ENCODE measurements around the gene TELO2.

TELO2 gene

DNA sequence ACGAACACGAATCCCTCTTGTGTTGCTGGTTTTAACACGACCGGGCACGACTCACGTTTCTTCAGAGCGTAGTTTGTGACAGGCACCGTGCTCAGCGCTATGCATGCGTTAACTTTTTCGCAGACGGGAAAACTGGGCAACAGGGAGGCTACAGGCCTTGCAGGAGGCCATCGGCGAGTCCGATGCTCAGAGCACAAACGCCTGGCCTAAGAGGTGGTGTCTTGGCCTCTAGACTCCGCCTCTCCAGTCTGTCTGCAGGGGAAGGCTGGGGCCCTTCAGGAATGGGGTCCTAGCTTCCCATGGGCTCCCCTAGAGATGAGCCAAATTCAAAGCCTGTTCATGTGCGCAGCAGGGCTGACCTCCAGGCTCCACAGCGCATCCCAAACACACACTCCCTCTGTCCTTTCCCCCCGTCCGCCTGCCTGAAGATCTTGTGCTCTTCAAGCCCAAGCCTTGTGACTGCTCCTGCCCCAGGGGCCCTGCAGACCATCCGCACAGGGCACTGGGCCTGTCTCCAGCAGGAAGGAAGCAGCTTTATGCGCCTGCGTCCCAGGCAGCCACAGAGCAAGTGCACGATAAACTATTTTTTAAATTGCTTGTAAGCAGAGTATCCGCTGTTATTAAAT, 21.5 kb upstream of the TELO2 start:
- no peak for TF ChIP-seq OSR1 (CRISPR knock-in tag; IDR thresholded peaks at IDR 0.05)
- ATAC-seq = no peak

DNA sequence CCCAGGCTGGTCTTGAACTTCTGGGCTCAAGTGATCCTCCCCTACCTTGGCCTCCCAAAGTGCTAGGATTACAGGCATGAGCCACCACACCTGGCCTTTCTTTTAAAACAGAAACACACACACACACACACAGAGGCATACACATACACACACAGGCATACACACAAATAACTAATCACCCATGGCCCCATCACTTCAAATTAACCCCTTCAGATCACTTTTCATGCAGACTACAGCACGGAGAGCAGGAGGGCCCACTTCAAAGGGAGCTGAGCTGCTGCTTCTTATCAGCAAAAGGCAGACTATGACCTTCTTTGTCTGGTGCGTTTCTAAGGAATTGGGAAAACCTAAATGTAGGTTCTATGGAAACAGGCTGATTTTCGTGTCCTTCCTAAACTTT, 20.2 kb upstream of the TELO2 start:
- ATAC-seq = no peak
- TF ChIP-seq ZFP3 (CRISPR knock-in tag; IDR thresholded peaks at IDR 0.05) (no peak), POU6F1 (CRISPR knock-in tag; IDR thresholded peaks at IDR 0.05; ENCODE audit: borderline replicate concordance, low read depth) (no peak), ZC3H10 (CRISPR knock-in tag; IDR thresholded peaks at IDR 0.05) (no peak), PPARA (CRISPR knock-in tag; IDR thresholded peaks at IDR 0.05; ENCODE audit: borderline replicate concordance) (no peak), RARB (CRISPR knock-in tag; IDR thresholded peaks at IDR 0.05) (no peak), GLIS3 (CRISPR knock-in tag; IDR thresholded peaks at IDR 0.05) (no peak), ZNF8 (CRISPR knock-in tag; IDR thresholded peaks at IDR 0.05) (no peak), ISL1 (CRISPR knock-in tag; IDR thresholded peaks at IDR 0.05) (no peak), ZFP30 (CRISPR knock-in tag; IDR thresholded peaks at IDR 0.05) (no peak), ESRRG (CRISPR knock-in tag; IDR thresholded peaks at IDR 0.05) (no peak), CSDC2 (CRISPR knock-in tag; IDR thresholded peaks at IDR 0.05) (no peak)
- TF ChIP-seq, protein P1, sequence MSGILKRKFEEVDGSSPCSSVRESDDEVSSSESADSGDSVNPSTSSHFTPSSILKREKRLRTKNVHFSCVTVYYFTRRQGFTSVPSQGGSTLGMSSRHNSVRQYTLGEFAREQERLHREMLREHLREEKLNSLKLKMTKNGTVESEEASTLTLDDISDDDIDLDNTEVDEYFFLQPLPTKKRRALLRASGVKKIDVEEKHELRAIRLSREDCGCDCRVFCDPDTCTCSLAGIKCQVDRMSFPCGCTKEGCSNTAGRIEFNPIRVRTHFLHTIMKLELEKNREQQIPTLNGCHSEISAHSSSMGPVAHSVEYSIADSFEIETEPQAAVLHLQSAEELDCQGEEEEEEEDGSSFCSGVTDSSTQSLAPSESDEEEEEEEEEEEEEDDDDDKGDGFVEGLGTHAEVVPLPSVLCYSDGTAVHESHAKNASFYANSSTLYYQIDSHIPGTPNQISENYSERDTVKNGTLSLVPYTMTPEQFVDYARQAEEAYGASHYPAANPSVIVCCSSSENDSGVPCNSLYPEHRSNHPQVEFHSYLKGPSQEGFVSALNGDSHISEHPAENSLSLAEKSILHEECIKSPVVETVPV (CRISPR knock-in tag; IDR thresholded peaks at IDR 0.05) = no peak

DNA sequence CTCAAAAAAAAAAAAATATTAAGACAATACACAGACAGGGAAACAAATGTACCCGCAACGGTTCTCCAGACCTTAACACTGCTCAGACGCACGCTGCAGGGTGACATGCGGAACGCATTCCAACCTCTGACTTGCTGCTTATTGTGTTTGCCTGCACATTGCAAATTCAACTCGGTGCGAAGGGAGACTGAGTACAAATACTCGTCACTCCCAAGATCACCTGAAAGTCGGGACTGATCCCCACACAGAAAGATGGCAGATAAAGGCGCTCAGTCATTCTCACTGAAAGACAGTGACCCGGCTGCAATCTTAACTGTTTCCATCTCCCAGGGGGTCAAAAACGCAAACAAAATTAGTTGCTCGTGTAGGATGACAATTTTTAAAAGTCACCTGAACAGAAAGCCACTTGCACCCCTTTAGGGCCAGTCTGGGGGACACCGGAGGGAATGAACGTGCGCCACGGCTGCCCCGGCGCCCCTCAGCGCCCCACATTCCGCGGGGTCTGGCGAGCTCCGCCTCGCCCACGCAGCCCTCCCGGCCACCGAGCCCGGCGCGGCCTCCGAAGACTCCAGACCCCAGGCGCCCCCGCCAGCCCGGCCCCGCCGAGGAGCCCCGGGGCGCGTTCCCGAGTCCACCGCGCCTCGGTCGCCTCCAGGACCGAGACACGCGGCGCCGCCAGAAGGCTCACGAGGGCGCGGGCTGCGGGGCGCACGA, 18.9 kb upstream of the TELO2 start:
- TF ChIP-seq CREB5 (CRISPR knock-in tag; IDR thresholded peaks at IDR 0.05; ENCODE audit: low read depth) (no peak), GLIS3 (CRISPR knock-in tag; IDR thresholded peaks at IDR 0.05) (no peak), CSDC2 (CRISPR knock-in tag; IDR thresholded peaks at IDR 0.05) (no peak), ZFP30 (CRISPR knock-in tag; IDR thresholded peaks at IDR 0.05) (no peak), ZNF8 (CRISPR knock-in tag; IDR thresholded peaks at IDR 0.05) (no peak), ZNF70 (CRISPR knock-in tag; IDR thresholded peaks at IDR 0.05) (no peak), RARB (CRISPR knock-in tag; IDR thresholded peaks at IDR 0.05) (no peak), SNAI2 (CRISPR knock-in tag; IDR thresholded peaks at IDR 0.05) (no peak), TOX (CRISPR knock-in tag; IDR thresholded peaks at IDR 0.05; ENCODE audit: borderline replicate concordance) (no peak), ESRRG (CRISPR knock-in tag; IDR thresholded peaks at IDR 0.05) (no peak), PPARA (CRISPR knock-in tag; IDR thresholded peaks at IDR 0.05; ENCODE audit: borderline replicate concordance) (no peak), TCF4 (CRISPR knock-in tag; IDR thresholded peaks at IDR 0.05; ENCODE audit: borderline replicate concordance) (no peak), BACH2 (CRISPR knock-in tag; IDR thresholded peaks at IDR 0.05; ENCODE audit: borderline replicate concordance) (no peak)
- TF ChIP-seq, protein P1 (CRISPR knock-in tag; IDR thresholded peaks at IDR 0.05) = no peak
- no peak; the same call in 2 of the 3 replicates for ATAC-seq

DNA sequence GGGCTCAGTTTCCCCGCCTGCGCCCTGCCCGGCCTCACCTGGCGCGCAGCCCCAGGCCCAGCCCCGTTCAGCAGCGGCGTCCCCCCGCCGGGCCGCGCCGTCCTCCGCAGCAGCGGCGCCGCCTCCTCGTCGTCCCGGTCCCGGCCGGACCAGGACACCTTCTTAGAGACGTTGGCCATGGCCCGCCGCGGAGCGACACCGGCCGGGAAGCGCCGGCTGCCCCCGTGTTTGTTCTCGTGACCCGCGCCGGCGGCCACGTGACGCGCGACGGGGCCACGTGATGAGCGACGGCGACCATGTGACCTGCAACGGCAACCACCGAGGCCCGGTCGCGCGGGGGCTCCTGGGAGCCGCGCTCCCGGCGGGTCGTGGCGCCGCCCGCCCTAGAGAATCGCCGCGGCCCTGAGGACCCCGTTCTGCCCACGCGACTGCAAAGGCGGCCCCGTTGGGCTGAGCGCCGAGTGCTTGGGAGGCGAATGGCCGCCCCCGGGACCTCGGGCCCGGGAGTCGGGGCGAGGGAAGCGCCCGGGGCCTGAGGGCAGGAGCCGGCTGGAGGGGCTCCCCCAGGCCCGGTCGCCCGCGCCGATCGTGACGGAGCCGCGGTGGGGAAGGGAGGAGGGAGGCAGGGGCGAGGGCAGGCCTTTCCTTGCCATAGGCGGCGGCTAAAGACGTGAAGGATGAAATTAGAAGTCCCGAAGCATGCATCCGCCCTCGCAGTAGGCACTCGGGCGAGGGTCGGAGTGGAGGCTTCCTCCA, 18.2 kb upstream of the TELO2 start, which contains the start of gene CLCN7:
TSS of gene CLCN7 (minus strand) at position 233 of the 756 bp plus-strand sequence. CDS start at position 179, 54 bp downstream.
- ATAC-seq = peak; percentile 87

More for the DNA sequence above, 18.2 kb upstream of the TELO2 start, which contains the start of gene CLCN7:
- TF ChIP-seq, protein P2, sequence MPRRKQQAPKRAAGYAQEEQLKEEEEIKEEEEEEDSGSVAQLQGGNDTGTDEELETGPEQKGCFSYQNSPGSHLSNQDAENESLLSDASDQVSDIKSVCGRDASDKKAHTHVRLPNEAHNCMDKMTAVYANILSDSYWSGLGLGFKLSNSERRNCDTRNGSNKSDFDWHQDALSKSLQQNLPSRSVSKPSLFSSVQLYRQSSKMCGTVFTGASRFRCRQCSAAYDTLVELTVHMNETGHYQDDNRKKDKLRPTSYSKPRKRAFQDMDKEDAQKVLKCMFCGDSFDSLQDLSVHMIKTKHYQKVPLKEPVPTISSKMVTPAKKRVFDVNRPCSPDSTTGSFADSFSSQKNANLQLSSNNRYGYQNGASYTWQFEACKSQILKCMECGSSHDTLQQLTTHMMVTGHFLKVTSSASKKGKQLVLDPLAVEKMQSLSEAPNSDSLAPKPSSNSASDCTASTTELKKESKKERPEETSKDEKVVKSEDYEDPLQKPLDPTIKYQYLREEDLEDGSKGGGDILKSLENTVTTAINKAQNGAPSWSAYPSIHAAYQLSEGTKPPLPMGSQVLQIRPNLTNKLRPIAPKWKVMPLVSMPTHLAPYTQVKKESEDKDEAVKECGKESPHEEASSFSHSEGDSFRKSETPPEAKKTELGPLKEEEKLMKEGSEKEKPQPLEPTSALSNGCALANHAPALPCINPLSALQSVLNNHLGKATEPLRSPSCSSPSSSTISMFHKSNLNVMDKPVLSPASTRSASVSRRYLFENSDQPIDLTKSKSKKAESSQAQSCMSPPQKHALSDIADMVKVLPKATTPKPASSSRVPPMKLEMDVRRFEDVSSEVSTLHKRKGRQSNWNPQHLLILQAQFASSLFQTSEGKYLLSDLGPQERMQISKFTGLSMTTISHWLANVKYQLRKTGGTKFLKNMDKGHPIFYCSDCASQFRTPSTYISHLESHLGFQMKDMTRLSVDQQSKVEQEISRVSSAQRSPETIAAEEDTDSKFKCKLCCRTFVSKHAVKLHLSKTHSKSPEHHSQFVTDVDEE (CRISPR knock-in tag; IDR thresholded peaks at IDR 0.05) = 0 out of 2 replicates have a peak, but pooled peaks have one; percentile 22
- TF ChIP-seq ARNTL (CRISPR knock-in tag; IDR thresholded peaks at IDR 0.05; ENCODE audit: borderline replicate concordance, low read depth) (peak; percentile 92), GLIS3 (CRISPR knock-in tag; IDR thresholded peaks at IDR 0.05) (no peak; the same call in 1 of the 2 replicates)
